Spleen (tissue), 11 donors: ENCODE measurements around the gene TRERF1. TPM values are rescaled to one million over a fixed set of nuclear protein-coding genes. Genes with fewer than 3 reads are reported as not detected.

Experiments used
- DNase-seq: peaks from one replicate; pipeline ENCODE4 v3.0.0-alpha.2; 2020
- H3K27ac ChIP-seq, 8 donors: fragments of 200-600 bp; sonication (generic) in 7 of 8; 1 replicate in 4 of 8; 2 replicates in 4 of 8; pipeline versions ENCODE4 v1.5.0 to v1.8.0; 2016 to 2021; ENCODE audit warnings: inconsistent platforms in 4 of 8, mild to moderate bottlenecking in 4 of 8, moderate library complexity in 1 of 8
- H3K27me3 ChIP-seq, 7 donors: fragments of 200-600 bp; sonication (generic) in 6 of 7; replicated peaks in 1 of 7; 1 replicate in 4 of 7; 2 replicates in 3 of 7; pipeline versions ENCODE4 v1.5.0 to v1.8.0; 2016 to 2021; ENCODE audit warnings: inconsistent platforms in 3 of 7, mild to moderate bottlenecking in 1 of 7
- H3K36me3 ChIP-seq, 6 donors: fragments of 200-600 bp; sonication (generic) in 5 of 6; 1 replicate in 4 of 6; 2 replicates in 2 of 6; pipeline versions ENCODE4 v1.5.0 to v1.8.0; 2016 to 2021; ENCODE audit warnings: inconsistent platforms in 2 of 6
- H3K4me1 ChIP-seq, 6 donors: fragments of 200-600 bp; sonication (generic) in 5 of 6; 1 replicate in 3 of 6; 2 replicates in 3 of 6; pipeline versions ENCODE4 v1.5.0 to v1.8.0; 2016 to 2021; ENCODE audit warnings: inconsistent platforms in 3 of 6
- H3K4me3 ChIP-seq, 8 donors: fragments of 200-600 bp; sonication (generic) in 7 of 8; 1 replicate in 4 of 8; 2 replicates in 4 of 8; pipeline versions ENCODE4 v1.5.0 to v1.8.0; 2016 to 2021; ENCODE audit warnings: inconsistent platforms in 4 of 8, mild to moderate bottlenecking in 4 of 8, moderate library complexity in 2 of 8
- H3K9me3 ChIP-seq, 8 donors: fragments of 200-600 bp; sonication (generic) in 7 of 8; 1 replicate in 4 of 8; 2 replicates in 4 of 8; pipeline versions ENCODE4 v1.5.0 to v1.8.0; 2016 to 2021; ENCODE audit warnings: inconsistent platforms in 4 of 8
- POLR2A ChIP-seq, 3 donors: fragments of 450-650 bp; IDR thresholded peaks; one replicate each; pipeline ENCODE4 v1.5.1; 2017; ENCODE audit warnings: antibody characterized with exemption in 3 of 3, mild to moderate bottlenecking in 1 of 3
- POLR2AphosphoS5 ChIP-seq, 3 donors: sonication (generic); formaldehyde crosslinking; IDR thresholded peaks; one replicate each; pipeline ENCODE4 v1.5.1; 2017; ENCODE audit warnings: antibody characterized with exemption in 3 of 3
- WGBS, 5 donors: extraction: QIAGEN DNeasy Blood & Tissue Kit in 3 of 5; methylation state at CpG; one replicate each; pipeline versions ENCODE4 v1.1.5 to v1.1.7; 2013 to 2018; 5-methylcytosine and 5-hydroxymethylcytosine counted together
- intact Hi-C: fragments of 100-400 bp; cut with DNase I; formaldehyde crosslinking; loops from one replicate; pipeline ENCODE4 v1.15.0; 2023; ENCODE audit warnings: low total_unique reads
- polyA plus RNA-seq, 3 donors: library from polyadenylated mRNA; stranded (reverse); fragments of 200-250 nt; gene quantifications; one replicate each; pipeline ENCODE4 v1.2.1, GENCODE V29; 2013
- total RNA-seq, 7 donors: library from RNA; depleted of rRNA in 3 of 7; stranded (reverse); fragments of >200 nt in 3 of 7; fragmentation: NEBNext Ultra II Directional in 4 of 7; extraction: Animal tissue kit (Norgen Biotek cat#: 25700) in 4 of 7; gene quantifications; one replicate each; pipeline versions ENCODE4 v1.1.0 to v1.2.1, GENCODE V29; 2016 to 2021
- TF ChIP-seq, protein P1 (sequence below), 11 experiments: fragments of 200-600 bp in 7 of 11; fragments of 450-650 bp in 4 of 11; sonication (generic) in 4 of 11; IDR thresholded peaks in 8 of 11; conservative IDR thresholded peaks in 3 of 11; 1 replicate in 7 of 11; 2 replicates in 4 of 11; pipeline versions ENCODE4 v1.4.0 to v1.8.0; 2016 to 2021; ENCODE audit warnings: antibody characterized with exemption in 11 of 11, inconsistent platforms in 4 of 11, mild to moderate bottlenecking in 1 of 11
- donor health status: healthy with polysubstance abuse.
- donor health status: DM: no; HTN: no; CAD: no; lungs with moderate emphysema.
- donor health status: DM: no; HTN: no; CAD: no.
- donor health status: Bipolar disorder and iron deficiency.
- donor health status: healthy.
- donor health status: DM: no; HTN: no; CAD: no.
- donor health status: DM: yes; HTN: yes; CAD: no.

TRERF1 gene
- total and polyA plus RNA-seq, 10 donors: 1.5 to 16.9 (median 12.4) TPM

DNA sequence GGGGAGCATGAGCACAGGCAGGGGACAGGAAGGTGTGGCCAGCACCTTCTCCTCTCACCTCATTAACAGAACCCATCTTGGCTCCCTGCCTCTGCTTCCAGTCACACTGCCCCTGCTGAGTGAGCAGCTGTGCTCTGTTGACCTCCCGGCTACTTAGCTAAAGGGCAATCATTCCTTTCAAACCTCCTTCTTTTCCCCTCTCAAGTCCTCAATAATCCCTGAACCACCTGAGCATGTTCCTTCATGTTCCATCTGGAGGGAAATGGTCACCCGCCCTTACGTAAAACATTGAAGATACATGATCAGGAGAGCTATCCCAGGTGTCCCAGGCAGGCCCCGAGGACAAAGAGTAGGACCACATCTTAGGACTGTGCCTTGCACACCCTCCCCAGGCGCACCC, 212.4 kb downstream of the TRERF1 start:
- intact Hi-C loops: no loop called here
- 93 to 98% (median 96%) methylated on average over 5 of the region's 5 CpGs for WGBS, 5 donors
- H3K9me3 ChIP-seq: no peaks in the 10 kb centered on the region
- H3K27me3 ChIP-seq: no peaks in the 10 kb centered on the region
- H3K4me3 ChIP-seq: no peak overlapping the region
- peaks cover 0 to 14% (median 8%) of the 10 kb centered on the region in 6 donors for H3K4me1 ChIP-seq
- DNase-seq: no peak
- TF ChIP-seq POLR2AphosphoS5 (IDR thresholded peaks at IDR 0.05) (no peak), POLR2A (IDR thresholded peaks at IDR 0.05) (no peak)
- TF ChIP-seq, protein P1, sequence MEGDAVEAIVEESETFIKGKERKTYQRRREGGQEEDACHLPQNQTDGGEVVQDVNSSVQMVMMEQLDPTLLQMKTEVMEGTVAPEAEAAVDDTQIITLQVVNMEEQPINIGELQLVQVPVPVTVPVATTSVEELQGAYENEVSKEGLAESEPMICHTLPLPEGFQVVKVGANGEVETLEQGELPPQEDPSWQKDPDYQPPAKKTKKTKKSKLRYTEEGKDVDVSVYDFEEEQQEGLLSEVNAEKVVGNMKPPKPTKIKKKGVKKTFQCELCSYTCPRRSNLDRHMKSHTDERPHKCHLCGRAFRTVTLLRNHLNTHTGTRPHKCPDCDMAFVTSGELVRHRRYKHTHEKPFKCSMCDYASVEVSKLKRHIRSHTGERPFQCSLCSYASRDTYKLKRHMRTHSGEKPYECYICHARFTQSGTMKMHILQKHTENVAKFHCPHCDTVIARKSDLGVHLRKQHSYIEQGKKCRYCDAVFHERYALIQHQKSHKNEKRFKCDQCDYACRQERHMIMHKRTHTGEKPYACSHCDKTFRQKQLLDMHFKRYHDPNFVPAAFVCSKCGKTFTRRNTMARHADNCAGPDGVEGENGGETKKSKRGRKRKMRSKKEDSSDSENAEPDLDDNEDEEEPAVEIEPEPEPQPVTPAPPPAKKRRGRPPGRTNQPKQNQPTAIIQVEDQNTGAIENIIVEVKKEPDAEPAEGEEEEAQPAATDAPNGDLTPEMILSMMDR (IDR thresholded peaks at IDR 0.05 in 8 of 11, conservative IDR thresholded peaks at IDR 0.05 in 3 of 11): no peak
- peaks cover 0 to 82% (median 26%) of the 10 kb centered on the region in 6 donors for H3K36me3 ChIP-seq
- H3K27ac ChIP-seq: no peak overlapping the region

- TF ChIP-seq POLR2AphosphoS5 (IDR thresholded peaks at IDR 0.05): no peak
- TF ChIP-seq POLR2A (IDR thresholded peaks at IDR 0.05): no peak
- TF ChIP-seq, protein P1 (IDR thresholded peaks at IDR 0.05 in 8 of 11, conservative IDR thresholded peaks at IDR 0.05 in 3 of 11): no peak
- H3K4me1 ChIP-seq: peaks cover 0 to 14% (median 8%) of the 10 kb centered on the region in 6 donors
- no peaks in the 10 kb centered on the region for H3K9me3 ChIP-seq
- DNase-seq: no peak
- H3K4me3 ChIP-seq: no peak overlapping the region
- intact Hi-C loops: no loop called here
- H3K36me3 ChIP-seq: peaks cover 0 to 71% (median 22%) of the 10 kb centered on the region in 6 donors
- 94 to 100% (median 100%) methylated on average over 1 of the region's 1 CpG for WGBS, 5 donors
- H3K27ac ChIP-seq: peak overlapping the region in 5 of 8 donors; percentile 22 to 73 (median 54)
- no peaks in the 10 kb centered on the region for H3K27me3 ChIP-seq
Observed at GRCh38 chr6:42237857-42238256, 213.9 kb downstream of the TRERF1 start.

DNA sequence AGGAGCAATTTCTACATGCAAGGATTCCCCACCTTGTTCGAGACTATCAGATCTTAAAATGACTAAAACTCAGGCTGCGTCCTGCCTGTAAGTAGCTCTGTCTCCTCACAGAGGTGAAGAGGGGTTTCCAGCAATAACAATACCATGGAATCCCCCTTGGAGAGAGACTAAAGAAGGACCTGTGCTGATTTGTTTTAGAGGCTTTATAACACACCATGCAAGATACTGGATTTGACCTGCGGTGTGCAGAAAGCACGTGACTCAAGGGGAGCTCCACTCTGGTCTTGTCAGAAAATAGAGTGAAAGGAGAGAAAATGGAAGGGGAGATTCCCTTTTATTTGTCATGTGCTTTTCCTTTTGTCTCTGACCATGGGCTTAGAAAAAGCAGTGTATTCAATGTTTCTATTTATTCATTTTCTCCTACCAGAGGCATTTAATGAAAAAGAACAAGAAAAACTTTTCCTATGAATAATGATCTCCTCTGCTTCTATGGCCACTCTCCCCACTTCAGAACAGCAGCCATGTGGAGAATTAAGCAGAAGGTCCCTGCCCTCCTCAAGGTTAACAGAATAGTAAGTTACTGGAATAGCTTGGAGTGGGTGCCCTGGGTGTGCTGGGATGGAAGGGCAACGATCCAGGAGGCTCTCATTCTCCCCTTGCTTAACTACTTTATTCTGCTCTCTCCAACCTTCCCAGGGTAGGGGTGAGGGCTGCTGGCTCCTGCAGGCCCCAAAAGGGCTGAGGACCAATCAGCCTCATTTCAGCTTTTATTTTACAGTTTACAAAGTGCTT, 214.8 kb downstream of the TRERF1 start:
- Histone ChIP-seq H3K27ac (peak overlapping the region in 7 of 8 donors; percentile 45 to 73 (median 61)), H3K36me3 (peaks cover 0 to 70% (median 17%) of the 10 kb centered on the region in 6 donors), H3K27me3 (no peaks in the 10 kb centered on the region), H3K4me1 (peaks cover 0 to 14% (median 8%) of the 10 kb centered on the region in 6 donors), H3K4me3 (no peak overlapping the region), H3K9me3 (no peaks in the 10 kb centered on the region)
- DNase-seq: no peak
- TF ChIP-seq POLR2A (IDR thresholded peaks at IDR 0.05) (no peak), POLR2AphosphoS5 (IDR thresholded peaks at IDR 0.05) (no peak)
- TF ChIP-seq, protein P1 (IDR thresholded peaks at IDR 0.05 in 8 of 11, conservative IDR thresholded peaks at IDR 0.05 in 3 of 11): no peak
- 67 to 77% (median 76%) methylated on average over 5 of the region's 5 CpGs for WGBS, 5 donors
- intact Hi-C loops: no loop called here

DNA sequence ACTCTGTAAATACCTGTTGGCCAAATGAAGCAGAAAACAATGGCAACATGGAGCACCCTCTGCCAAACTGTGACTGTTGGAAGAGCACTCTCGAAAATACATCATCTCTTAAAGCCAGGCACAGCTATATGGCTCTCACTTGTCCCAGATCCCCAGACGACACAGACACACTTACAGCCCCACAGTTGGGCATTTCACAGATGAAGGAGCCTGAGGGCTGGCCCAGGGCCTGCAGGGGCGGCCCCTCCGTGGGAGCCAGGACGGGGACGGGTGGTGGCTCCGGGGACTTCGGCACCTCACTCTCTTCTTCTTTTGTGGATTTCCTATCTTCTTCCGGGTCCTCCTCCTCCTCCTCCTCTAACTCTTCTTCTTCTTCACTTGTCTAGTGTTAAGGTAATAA, 215.7 kb downstream of the TRERF1 start:
- TF ChIP-seq POLR2A (IDR thresholded peaks at IDR 0.05) (no peak), POLR2AphosphoS5 (IDR thresholded peaks at IDR 0.05) (no peak)
- TF ChIP-seq, protein P1 (IDR thresholded peaks at IDR 0.05 in 8 of 11, conservative IDR thresholded peaks at IDR 0.05 in 3 of 11): no peak
- H3K27ac ChIP-seq: peak overlapping the region in 4 of 8 donors; percentile 54 to 67 (median 60)

More for the DNA sequence above, 215.7 kb downstream of the TRERF1 start:
- WGBS, 5 donors: 74 to 89% (median 86%) methylated on average over 7 to 9 of the region's 9 CpGs
- Histone ChIP-seq H3K36me3 (peaks cover 0 to 69% (median 15%) of the 10 kb centered on the region in 6 donors), H3K4me1 (peaks cover 0 to 14% (median 8%) of the 10 kb centered on the region in 6 donors), H3K9me3 (no peaks in the 10 kb centered on the region), H3K27me3 (no peaks in the 10 kb centered on the region), H3K4me3 (no peak overlapping the region)
- intact Hi-C loops: no loop called here
- no peak for DNase-seq
